HG02623 (cell line): ENCODE results near the gene GOLM1.

Experiments used
- ATAC-seq: cut with Tn5 transposase; IDR thresholded peaks from one replicate; pipeline ENCODE4 v1.9.1; 2021; ENCODE audit warnings: moderate library complexity; ENCODE audit not compliant: unreplicated experiment

GOLM1 gene

GRCh38 chr9:85994191-85994590 is 105.2 kb downstream of the GOLM1 start:
- no peak for ATAC-seq

- ATAC-seq = no peak
These were observed 112.1 kb downstream of the GOLM1 start for GRCh38 chr9:85987236-85987635.

- ATAC-seq = no peak
These were observed 114.9 kb downstream of the GOLM1 start for GRCh38 chr9:85984457-85984856.

- no peak for ATAC-seq
These were observed 118.0 kb downstream of the GOLM1 start for GRCh38 chr9:85981369-85981768.

- ATAC-seq = no peak
These were observed 120.9 kb downstream of the GOLM1 start for GRCh38 chr9:85978496-85978895.
